HEK293 (cell line): ENCODE results near the gene CRIM1.

Experiments
- CTCF ChIA-PET: fragments of 350-600 bp; formaldehyde crosslinking; extraction: SDS; loops from one replicate; lab custom pipeline; 2021; ENCODE audit warnings: antibody characterized with exemption; lab: Yijun Ruan, JAX
- POLR2A ChIA-PET: fragments of 300-600 bp; formaldehyde crosslinking; extraction: SDS; loops from one replicate; lab custom pipeline; 2020; ENCODE audit warnings: antibody characterized with exemption, inconsistent platforms; lab: Yijun Ruan, JAX
- H3K27ac ChIP-seq: fragments of 200-500 bp; sonication (Bioruptor generic); 2 replicates; pipeline ENCODE4 v1.5.1; 2014; ENCODE audit warnings: low read depth, low read length, control low read depth, inconsistent platforms; ENCODE audit errors: extremely low read depth
- H3K36me3 ChIP-seq, 2 experiments: fragments of 200-500 bp in 1 of 2; sonication (Bioruptor generic) in 1 of 2; 1 replicate in 1 of 2; 2 replicates in 1 of 2; pipeline ENCODE4 v1.5.1; 2014 to 2017; ENCODE audit warnings: inconsistent platforms in 2 of 2, low read length in 2 of 2; ENCODE audit not compliant: control insufficient read depth in 2 of 2, insufficient read depth in 1 of 2
- H3K4me1 ChIP-seq: fragments of 200-500 bp; sonication (Bioruptor generic); 2 replicates; pipeline ENCODE4 v1.5.1; 2014; ENCODE audit warnings: mild to moderate bottlenecking, low read length, inconsistent platforms; ENCODE audit not compliant: control insufficient read depth, insufficient read depth
- H3K4me3 ChIP-seq: 2 replicates; pipeline ENCODE4 v1.5.1; 2011; ENCODE audit warnings: low read depth, mild to moderate bottlenecking, control low read depth, low read length, moderate library complexity
- H3K9me3 ChIP-seq: fragments of 200-500 bp; sonication (Bioruptor generic); 2 replicates; pipeline ENCODE4 v1.5.1; 2014; ENCODE audit warnings: low read depth, low read length, inconsistent platforms; ENCODE audit not compliant: control insufficient read depth, insufficient read depth
- BCL11B ChIP-seq: fragments of 450-650 bp; formaldehyde crosslinking; IDR thresholded peaks from 2 replicates; pipeline ENCODE4 v1.5.1; 2016; ENCODE audit warnings: low read depth, missing biosample characterization, missing genetic modification characterization
- CTCF ChIP-seq: fragments of 450-650 bp; formaldehyde crosslinking; IDR thresholded peaks from 2 replicates; pipeline ENCODE4 v1.5.1; 2016; ENCODE audit warnings: missing biosample characterization, missing genetic modification characterization
- PRDM1 ChIP-seq: fragments of 450-650 bp; formaldehyde crosslinking; IDR thresholded peaks from 2 replicates; pipeline ENCODE4; 2016; ENCODE audit warnings: missing biosample characterization, missing genetic modification characterization
- PRDM10 ChIP-seq: fragments of 450-650 bp; formaldehyde crosslinking; IDR thresholded peaks from 2 replicates; pipeline ENCODE4 v1.5.1; 2016; ENCODE audit warnings: missing biosample characterization, missing genetic modification characterization
- SP2 ChIP-seq: fragments of 450-650 bp; formaldehyde crosslinking; IDR thresholded peaks from 2 replicates; pipeline ENCODE4 v1.5.1; 2016; ENCODE audit warnings: missing biosample characterization, missing genetic modification characterization
- SP7 ChIP-seq: fragments of 450-650 bp; formaldehyde crosslinking; IDR thresholded peaks from 2 replicates; pipeline ENCODE4 v1.5.1; 2016; ENCODE audit warnings: missing biosample characterization, missing genetic modification characterization
- TRIM28 ChIP-seq: IDR thresholded peaks from 2 replicates; pipeline ENCODE4 v1.6.1; 2011; ENCODE audit warnings: low read length, control low read depth, borderline replicate concordance
- YY1 ChIP-seq: fragments of 450-650 bp; formaldehyde crosslinking; IDR thresholded peaks from 2 replicates; pipeline ENCODE4 v1.5.1; 2018; ENCODE audit warnings: missing biosample characterization, missing genetic modification characterization
- ZBTB11 ChIP-seq: fragments of 450-650 bp; formaldehyde crosslinking; conservative IDR thresholded peaks from 2 replicates; pipeline ENCODE4 v1.5.1; 2016; ENCODE audit warnings: low read depth, missing biosample characterization, missing genetic modification characterization
- ZBTB26 ChIP-seq: fragments of 450-650 bp; formaldehyde crosslinking; optimal IDR thresholded peaks from 2 replicates; pipeline ENCODE3; 2016; ENCODE audit warnings: missing biosample characterization, mild to moderate bottlenecking, missing genetic modification characterization
- ZNF202 ChIP-seq: fragments of 450-650 bp; formaldehyde crosslinking; IDR thresholded peaks from 2 replicates; pipeline ENCODE4 v1.5.1; 2016; ENCODE audit warnings: missing biosample characterization, missing genetic modification characterization, borderline replicate concordance
- ZNF366 ChIP-seq: fragments of 450-650 bp; formaldehyde crosslinking; conservative IDR thresholded peaks from 2 replicates; pipeline ENCODE4 v1.5.1; 2016; ENCODE audit warnings: missing biosample characterization, missing genetic modification characterization
- ZNF600 ChIP-seq: fragments of 450-650 bp; formaldehyde crosslinking; IDR thresholded peaks from 2 replicates; pipeline ENCODE4 v1.5.1; 2016; ENCODE audit warnings: missing biosample characterization, missing genetic modification characterization
- ZNF654 ChIP-seq: fragments of 450-650 bp; formaldehyde crosslinking; IDR thresholded peaks from 2 replicates; pipeline ENCODE4 v1.5.1; 2016; ENCODE audit warnings: low read depth, missing biosample characterization, missing genetic modification characterization
- ZNF776 ChIP-seq: fragments of 450-650 bp; formaldehyde crosslinking; IDR thresholded peaks from 2 replicates; pipeline ENCODE4 v1.5.0; 2017; ENCODE audit warnings: missing biosample characterization, missing genetic modification characterization, borderline replicate concordance
- ZSCAN16 ChIP-seq: fragments of 450-650 bp; formaldehyde crosslinking; IDR thresholded peaks from 2 replicates; pipeline ENCODE4 v1.5.1; 2016; ENCODE audit warnings: missing biosample characterization, missing genetic modification characterization
- TF ChIP-seq, protein P1 (sequence below): fragments of 450-650 bp; formaldehyde crosslinking; IDR thresholded peaks from 2 replicates; pipeline ENCODE4 v1.5.1; 2017; ENCODE audit warnings: missing biosample characterization, missing genetic modification characterization
- TF ChIP-seq, protein P2 (sequence below): fragments of 450-650 bp; formaldehyde crosslinking; IDR thresholded peaks from 2 replicates; pipeline ENCODE4 v1.5.1; 2017; ENCODE audit warnings: missing biosample characterization, missing genetic modification characterization
- TF ChIP-seq, protein P3 (sequence below): fragments of 450-650 bp; formaldehyde crosslinking; IDR thresholded peaks from 2 replicates; pipeline ENCODE4 v1.5.1; 2016; ENCODE audit warnings: missing biosample characterization, missing genetic modification characterization, low read depth

Gene CRIM1

DNA sequence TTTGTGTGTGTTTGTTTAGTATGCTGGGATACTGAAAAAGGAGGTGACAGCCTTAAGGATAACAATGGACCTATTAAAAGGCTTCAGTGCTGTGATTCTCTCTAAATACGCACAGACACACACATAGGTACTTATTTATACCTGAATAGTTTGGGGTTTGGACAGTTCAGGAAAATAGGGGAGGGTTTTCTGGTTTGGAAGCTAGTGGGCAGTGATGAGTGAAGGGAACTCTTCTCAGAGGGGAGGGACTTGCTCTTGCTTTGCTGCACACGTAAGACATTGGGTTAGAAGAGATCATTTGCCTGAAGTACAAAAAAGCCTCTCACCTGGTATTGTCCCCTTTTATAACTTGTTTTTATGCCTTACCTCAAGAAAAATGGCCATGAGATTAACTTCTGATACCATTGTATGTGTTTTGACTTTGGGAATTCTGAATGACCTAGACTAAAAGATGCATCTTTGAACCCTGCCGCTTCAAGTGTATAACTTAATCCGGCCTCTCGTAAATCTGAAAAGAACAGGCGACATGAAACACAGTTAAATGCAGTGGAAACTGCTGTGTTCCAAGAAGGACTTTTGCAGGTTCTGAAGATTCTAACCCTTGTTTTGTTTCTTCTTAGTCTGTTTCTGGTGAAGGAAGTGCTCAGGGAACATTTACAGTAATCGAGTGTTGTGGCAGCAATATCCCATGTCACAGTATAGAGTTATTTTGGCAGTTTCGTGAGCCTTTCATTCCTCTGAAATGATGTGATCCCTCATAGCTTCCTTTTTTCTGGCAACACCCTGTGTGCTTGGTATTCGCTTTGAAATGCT is 2.5 kb downstream of the CRIM1 start (continued):
- TF ChIP-seq ZBTB11 (tag by site-specific recombination) (no peak), ZNF366 (peak; percentile 36; the same call in 1 of the 2 replicates), CTCF (tag by site-specific recombination) (peak; percentile 68; the same call in 1 of the 2 replicates), PRDM1 (tag by site-specific recombination) (no peak), SP2 (peak; percentile 48), ZSCAN16 (peak; percentile 73), ZNF202 (tag by site-specific recombination) (no peak), ZNF600 (tag by site-specific recombination) (peak; percentile 38; the same call in 1 of the 2 replicates), ZBTB26 (tag by site-specific recombination) (no peak), SP7 (peak; percentile 35; the same call in 1 of the 2 replicates)
- TF ChIP-seq, protein P1, sequence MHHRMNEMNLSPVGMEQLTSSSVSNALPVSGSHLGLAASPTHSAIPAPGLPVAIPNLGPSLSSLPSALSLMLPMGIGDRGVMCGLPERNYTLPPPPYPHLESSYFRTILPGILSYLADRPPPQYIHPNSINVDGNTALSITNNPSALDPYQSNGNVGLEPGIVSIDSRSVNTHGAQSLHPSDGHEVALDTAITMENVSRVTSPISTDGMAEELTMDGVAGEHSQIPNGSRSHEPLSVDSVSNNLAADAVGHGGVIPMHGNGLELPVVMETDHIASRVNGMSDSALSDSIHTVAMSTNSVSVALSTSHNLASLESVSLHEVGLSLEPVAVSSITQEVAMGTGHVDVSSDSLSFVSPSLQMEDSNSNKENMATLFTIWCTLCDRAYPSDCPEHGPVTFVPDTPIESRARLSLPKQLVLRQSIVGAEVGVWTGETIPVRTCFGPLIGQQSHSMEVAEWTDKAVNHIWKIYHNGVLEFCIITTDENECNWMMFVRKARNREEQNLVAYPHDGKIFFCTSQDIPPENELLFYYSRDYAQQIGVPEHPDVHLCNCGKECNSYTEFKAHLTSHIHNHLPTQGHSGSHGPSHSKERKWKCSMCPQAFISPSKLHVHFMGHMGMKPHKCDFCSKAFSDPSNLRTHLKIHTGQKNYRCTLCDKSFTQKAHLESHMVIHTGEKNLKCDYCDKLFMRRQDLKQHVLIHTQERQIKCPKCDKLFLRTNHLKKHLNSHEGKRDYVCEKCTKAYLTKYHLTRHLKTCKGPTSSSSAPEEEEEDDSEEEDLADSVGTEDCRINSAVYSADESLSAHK, result peak; percentile 90
- TF ChIP-seq, protein P2, sequence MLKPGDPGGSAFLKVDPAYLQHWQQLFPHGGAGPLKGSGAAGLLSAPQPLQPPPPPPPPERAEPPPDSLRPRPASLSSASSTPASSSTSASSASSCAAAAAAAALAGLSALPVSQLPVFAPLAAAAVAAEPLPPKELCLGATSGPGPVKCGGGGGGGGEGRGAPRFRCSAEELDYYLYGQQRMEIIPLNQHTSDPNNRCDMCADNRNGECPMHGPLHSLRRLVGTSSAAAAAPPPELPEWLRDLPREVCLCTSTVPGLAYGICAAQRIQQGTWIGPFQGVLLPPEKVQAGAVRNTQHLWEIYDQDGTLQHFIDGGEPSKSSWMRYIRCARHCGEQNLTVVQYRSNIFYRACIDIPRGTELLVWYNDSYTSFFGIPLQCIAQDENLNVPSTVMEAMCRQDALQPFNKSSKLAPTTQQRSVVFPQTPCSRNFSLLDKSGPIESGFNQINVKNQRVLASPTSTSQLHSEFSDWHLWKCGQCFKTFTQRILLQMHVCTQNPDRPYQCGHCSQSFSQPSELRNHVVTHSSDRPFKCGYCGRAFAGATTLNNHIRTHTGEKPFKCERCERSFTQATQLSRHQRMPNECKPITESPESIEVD (tag by site-specific recombination), result peak; percentile 76

DNA sequence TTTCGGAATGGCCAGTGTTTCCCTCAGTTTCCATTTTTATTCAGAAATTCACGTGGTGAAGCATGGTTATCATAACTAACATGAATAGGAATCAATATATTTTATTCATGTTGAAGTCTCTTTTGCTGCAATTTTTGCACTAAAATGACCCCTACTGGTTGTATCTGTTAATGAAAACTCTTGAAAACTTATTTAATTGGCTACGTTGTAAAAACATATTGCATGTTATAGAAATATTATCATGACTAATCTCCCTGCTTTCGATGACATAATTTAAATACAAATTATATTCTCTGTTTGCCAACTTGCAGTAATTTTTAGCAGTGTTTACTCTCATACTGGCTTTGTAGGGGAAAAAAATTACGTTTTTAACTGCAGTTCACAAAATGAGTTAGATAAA is 3.5 kb downstream of the CRIM1 start:
- Histone ChIP-seq H3K9me3 (no peaks in the 10 kb centered on the region), H3K4me3 (peak overlapping the region; percentile 95; the same call in 1 of the 2 replicates), H3K27ac (no peak overlapping the region), H3K4me1 (peaks cover 20% of the 10 kb centered on the region), H3K36me3 (no peaks in the 10 kb centered on the region)
- POLR2A ChIA-PET, result interaction anchor here (0.9 to 1.0 kb wide), 2 partner anchors 10 to 162 kb away, joined by 3 read pairs; no protein-coding TSS in a partner anchor
- CTCF ChIA-PET, result interaction anchor here (0.6 to 2.6 kb wide), 5 partner anchors 8 to 720 kb away, joined by 3 to 14 read pairs (median 6); no protein-coding TSS in a partner anchor
- TF ChIP-seq YY1, result no peak
- no peak for TF ChIP-seq BCL11B
- peak; percentile 17; the same call in 1 of the 2 replicates for TF ChIP-seq ZNF654 (tag by site-specific recombination)
- TF ChIP-seq ZNF776 (tag by site-specific recombination), result no peak
- TF ChIP-seq PRDM10 (tag by site-specific recombination), result no peak
- TF ChIP-seq TRIM28, result no peak
- TF ChIP-seq, protein P3, sequence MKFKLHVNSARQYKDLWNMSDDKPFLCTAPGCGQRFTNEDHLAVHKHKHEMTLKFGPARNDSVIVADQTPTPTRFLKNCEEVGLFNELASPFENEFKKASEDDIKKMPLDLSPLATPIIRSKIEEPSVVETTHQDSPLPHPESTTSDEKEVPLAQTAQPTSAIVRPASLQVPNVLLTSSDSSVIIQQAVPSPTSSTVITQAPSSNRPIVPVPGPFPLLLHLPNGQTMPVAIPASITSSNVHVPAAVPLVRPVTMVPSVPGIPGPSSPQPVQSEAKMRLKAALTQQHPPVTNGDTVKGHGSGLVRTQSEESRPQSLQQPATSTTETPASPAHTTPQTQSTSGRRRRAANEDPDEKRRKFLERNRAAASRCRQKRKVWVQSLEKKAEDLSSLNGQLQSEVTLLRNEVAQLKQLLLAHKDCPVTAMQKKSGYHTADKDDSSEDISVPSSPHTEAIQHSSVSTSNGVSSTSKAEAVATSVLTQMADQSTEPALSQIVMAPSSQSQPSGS (tag by site-specific recombination), result peak; percentile 22; the same call in 1 of the 2 replicates
